Activated CD8-positive, alpha-beta T cell treated with anti-CD3 and anti-CD28 coated beads for 36 hours (primary cell): ENCODE results near the gene LRFN3. TPM values are rescaled to one million over a fixed set of nuclear protein-coding genes. Genes with fewer than 3 reads are reported as not detected.

Experiments
- ATAC-seq: fragments of 200-7000 bp; cut with Tn5 transposase; one replicate; pipeline ENCODE4 v1.10.0; 2021; ENCODE audit warnings: mild to moderate bottlenecking, moderate library complexity
- CTCF ChIA-PET: fragments of 350-600 bp; sonication (Branson Sonifier 250); formaldehyde crosslinking; loops from one replicate; lab custom pipeline; 2021; ENCODE audit warnings: antibody characterized with exemption; lab: Charles Lee
- POLR2A ChIA-PET: fragments of 350-600 bp; sonication (Branson Sonifier 250); formaldehyde crosslinking; loops from one replicate; lab custom pipeline; 2021; ENCODE audit warnings: antibody characterized with exemption; lab: Charles Lee
- DNase-seq: peaks from one replicate; pipeline ENCODE4 v3.0.0-alpha.2; 2020
- H3K27ac Mint-ChIP-seq: one replicate; pipeline ENCODE4 v1.8.0; 2021; ENCODE audit warnings: mild to moderate bottlenecking, mixed read lengths
- H3K27me3 Mint-ChIP-seq: one replicate; pipeline ENCODE4 v1.8.0; 2021; ENCODE audit warnings: mixed read lengths
- H3K36me3 Mint-ChIP-seq: one replicate; pipeline ENCODE4 v1.8.0; 2021; ENCODE audit warnings: low read depth, mixed read lengths
- H3K4me1 Mint-ChIP-seq: one replicate; pipeline ENCODE4 v1.8.0; 2021; ENCODE audit warnings: low read depth, mixed read lengths
- H3K4me3 Mint-ChIP-seq: one replicate; pipeline ENCODE4 v1.8.0; 2021; ENCODE audit warnings: mild to moderate bottlenecking, moderate library complexity, mixed read lengths
- H3K9me3 Mint-ChIP-seq: one replicate; pipeline ENCODE4 v1.8.0; 2021; ENCODE audit warnings: mixed read lengths
- CTCF ChIP-seq: fragments of 200-600 bp; IDR thresholded peaks from one replicate; pipeline ENCODE4 v1.8.0; 2022; ENCODE audit warnings: antibody characterized with exemption, mild to moderate bottlenecking
- intact Hi-C: fragments of 100-400 bp; cut with micrococcal nuclease; formaldehyde crosslinking; loops from one replicate; pipeline ENCODE4 v1.10.0; 2022
- total RNA-seq, 2 experiments: library from RNA; stranded (reverse); gene quantifications; one replicate each; pipeline ENCODE4 v1.2.3, GENCODE V29; 2021

LRFN3 gene
- total RNA-seq, 2 experiments from 2014 or later = 4.8 to 6.6 TPM

GRCh38 chr19:35897706-35898451, 38.3 kb upstream of the LRFN3 start:
- H3K9me3 Mint-ChIP-seq = no peaks in the 10 kb centered on the region
- intact Hi-C loops = no loop called here
- DNase-seq (no peak), ATAC-seq (no peak)
- ChIA-PET POLR2A (interaction anchor here (0.5 to 3.1 kb wide), 3 partner anchors 13 to 674 kb away, joined by 3 to 24 read pairs (median 3); no protein-coding TSS in a partner anchor), CTCF (interaction anchor here (1.2 kb wide), 1 partner anchor 11 kb away, joined by 3 read pairs; no protein-coding TSS in a partner anchor)
- peak overlapping the region; percentile 86 for H3K4me3 Mint-ChIP-seq
- TF ChIP-seq CTCF = no peak
- peaks cover 60% of the 10 kb centered on the region for H3K36me3 Mint-ChIP-seq
- H3K27me3 Mint-ChIP-seq = no peaks in the 10 kb centered on the region
- H3K27ac Mint-ChIP-seq = peak overlapping the region; percentile 95
- peaks cover 35% of the 10 kb centered on the region for H3K4me1 Mint-ChIP-seq

GRCh38 chr19:35898499-35898809, 37.7 kb upstream of the LRFN3 start:
- Mint-ChIP-seq H3K9me3 (no peaks in the 10 kb centered on the region), H3K27ac (peak overlapping the region; percentile 95), H3K27me3 (no peaks in the 10 kb centered on the region), H3K4me1 (peaks cover 38% of the 10 kb centered on the region), H3K36me3 (peaks cover 60% of the 10 kb centered on the region), H3K4me3 (peak overlapping the region; percentile 86)
- CTCF ChIA-PET = interaction anchor here (1.2 kb wide), 1 partner anchor 12 kb away, joined by 3 read pairs; no protein-coding TSS in a partner anchor
- POLR2A ChIA-PET = interaction anchor here (3.1 kb wide), 1 partner anchor 14 kb away, joined by 24 read pairs; no protein-coding TSS in a partner anchor
- TF ChIP-seq CTCF = no peak
- ATAC-seq = no peak
- no peak for DNase-seq
- intact Hi-C loops = no loop called here

GRCh38 chr19:35899547-35900214, 36.5 kb upstream of the LRFN3 start:
- H3K36me3 Mint-ChIP-seq = peaks cover 51% of the 10 kb centered on the region
- CTCF ChIA-PET = no interaction called here

GRCh38 chr19:35901055-35901644, 35.0 kb upstream of the LRFN3 start:
- Mint-ChIP-seq H3K36me3 (peaks cover 41% of the 10 kb centered on the region), H3K4me1 (peaks cover 48% of the 10 kb centered on the region), H3K27ac (peak overlapping the region; percentile 96), H3K4me3 (peak overlapping the region; percentile 86), H3K9me3 (no peaks in the 10 kb centered on the region), H3K27me3 (no peaks in the 10 kb centered on the region)
- CTCF ChIA-PET = interaction anchor here (0.9 kb wide), 1 partner anchor 31 kb away, joined by 3 read pairs; no protein-coding TSS in a partner anchor
- ATAC-seq (no peak), DNase-seq (no peak)
- no peak for TF ChIP-seq CTCF
- intact Hi-C loops = loop anchor here (2.0 kb wide), 1 partner anchor 30 kb away; no protein-coding TSS in a partner anchor
- POLR2A ChIA-PET = interaction anchor here (1.5 to 1.9 kb wide), 2 partner anchors 15 to 156 kb away, joined by 3 to 4 read pairs; partner anchors contain the start of genes PSENEN and U2AF1L4

More at GRCh38 chr19:35899547-35900214, 36.5 kb upstream of the LRFN3 start:
- DNase-seq (peak; percentile 93), ATAC-seq (peak; percentile 57)
- POLR2A ChIA-PET = interaction anchor here (0.6 to 1.9 kb wide), 2 partner anchors 13 to 31 kb away, joined by 3 to 4 read pairs; no protein-coding TSS in a partner anchor
- H3K4me1 Mint-ChIP-seq = peaks cover 49% of the 10 kb centered on the region
- H3K4me3 Mint-ChIP-seq = peak overlapping the region; percentile 86
- intact Hi-C loops = loop anchor here (2.0 kb wide), 1 partner anchor 31 kb away; no protein-coding TSS in a partner anchor
- no peak for TF ChIP-seq CTCF
- H3K27me3 Mint-ChIP-seq = no peaks in the 10 kb centered on the region
- no peaks in the 10 kb centered on the region for H3K9me3 Mint-ChIP-seq
- peak overlapping the region; percentile 95 for H3K27ac Mint-ChIP-seq
